IPS-18c (cell line): Measurements from ENCODE around the gene NRAS.
A peak's percentile ranks its signal among the peaks of the same experiment; 100 is the strongest.

ENCODE experiments used
- H3K4me3 ChIP-seq: 2 replicates; pipeline ENCODE4 v1.7.0; 2013; ENCODE audit warnings: low read depth, mild to moderate bottlenecking, low read length, moderate library complexity; ENCODE audit not compliant: insufficient read depth
- H3K9me3 ChIP-seq: one replicate; pipeline ENCODE4 v1.6.1; 2013; ENCODE audit warnings: mild to moderate bottlenecking, low read length, moderate library complexity; ENCODE audit not compliant: control insufficient read depth, insufficient read depth

NRAS gene

DNA sequence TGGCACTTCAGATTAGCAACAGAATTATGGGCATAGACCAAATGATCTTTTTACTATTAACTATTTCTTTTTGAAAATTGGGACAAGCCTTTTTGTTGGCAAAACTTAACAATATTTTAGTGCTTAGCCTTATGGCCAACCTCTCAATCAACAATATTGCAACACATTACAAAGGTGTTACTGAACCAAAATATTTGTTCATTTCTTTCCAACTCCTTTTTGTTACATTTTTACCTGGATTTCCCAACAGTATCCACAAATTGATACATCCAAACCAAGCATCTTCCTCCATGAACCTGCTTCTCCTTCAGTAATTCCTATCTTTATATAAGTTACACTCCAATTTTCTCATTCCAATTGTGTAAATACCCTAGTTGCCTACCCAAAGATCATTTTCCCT is 19.8 kb downstream of the NRAS start:
- no peaks in the 10 kb centered on the region for H3K9me3 ChIP-seq
- no peak overlapping the region for H3K4me3 ChIP-seq

GRCh38 chr1:114695430-114696058 is 21.0 kb downstream of the NRAS start, which contains the start of gene AMPD1:
AMPD1 (minus strand) TSS chr1:114695546; CDS start chr1:114695471, 75 bp downstream.
- Histone ChIP-seq H3K4me3 (no peak within 1 kb of the TSS), H3K9me3 (no peaks in the 10 kb centered on the region)

DNA sequence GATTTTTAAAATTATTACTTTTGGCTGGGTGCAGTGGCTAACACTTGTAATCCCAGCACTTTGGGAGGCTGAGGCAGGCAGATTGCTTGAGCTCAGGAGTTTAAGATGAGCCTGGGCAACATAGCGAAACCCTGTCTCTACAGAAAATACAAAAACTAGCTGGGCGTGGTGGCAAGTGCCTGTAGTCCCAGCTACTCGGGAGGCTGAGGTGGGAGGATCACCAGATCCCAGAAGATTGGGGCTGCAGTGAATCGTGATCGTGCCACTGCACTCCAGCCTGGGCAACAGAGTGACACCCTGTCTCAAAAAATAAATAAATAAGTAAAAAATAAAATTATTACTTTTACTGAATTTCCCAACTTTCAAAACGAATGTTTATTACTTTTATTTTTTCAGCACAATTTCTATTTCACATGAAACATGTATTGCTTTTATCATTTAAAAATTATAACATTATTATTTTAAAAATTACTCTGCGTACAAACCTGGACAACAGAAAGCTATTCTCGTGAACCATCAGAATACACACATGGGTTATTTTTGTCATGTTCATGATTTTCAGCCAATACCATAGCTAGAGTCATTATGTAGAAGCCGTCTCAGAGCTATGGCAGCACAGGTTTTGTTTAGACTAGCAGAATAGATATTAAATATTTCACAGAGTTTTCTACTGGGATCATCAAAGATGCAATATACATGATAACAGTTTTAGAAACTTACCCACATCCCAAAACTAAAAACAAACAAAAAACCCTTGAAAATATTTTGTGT is 21.8 kb downstream of the NRAS start:
- Histone ChIP-seq H3K9me3 (no peaks in the 10 kb centered on the region), H3K4me3 (no peak overlapping the region)

DNA sequence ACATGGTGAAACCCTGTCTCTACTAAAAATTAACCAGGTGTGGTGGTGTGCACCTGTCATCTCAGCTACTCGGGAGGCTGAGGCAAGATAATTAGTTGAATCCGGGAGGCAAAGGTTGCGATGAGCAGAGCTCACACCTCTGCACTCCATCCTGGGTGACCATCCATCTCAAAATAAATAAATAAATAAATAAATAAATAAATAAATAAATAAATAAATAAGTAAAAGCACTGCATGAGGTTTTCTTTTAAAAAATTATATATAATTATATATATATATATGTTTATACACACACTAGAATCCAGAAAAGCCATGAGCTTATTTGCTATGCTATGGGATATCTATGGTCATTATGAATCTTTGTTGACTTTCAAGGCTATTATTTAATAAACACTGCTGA is 23.6 kb downstream of the NRAS start:
- no peaks in the 10 kb centered on the region for H3K9me3 ChIP-seq
- no peak overlapping the region for H3K4me3 ChIP-seq

- Histone ChIP-seq H3K9me3 (no peaks in the 10 kb centered on the region), H3K4me3 (no peak overlapping the region)
Observed at GRCh38 chr1:114691061-114691460, 25.5 kb downstream of the NRAS start.

DNA sequence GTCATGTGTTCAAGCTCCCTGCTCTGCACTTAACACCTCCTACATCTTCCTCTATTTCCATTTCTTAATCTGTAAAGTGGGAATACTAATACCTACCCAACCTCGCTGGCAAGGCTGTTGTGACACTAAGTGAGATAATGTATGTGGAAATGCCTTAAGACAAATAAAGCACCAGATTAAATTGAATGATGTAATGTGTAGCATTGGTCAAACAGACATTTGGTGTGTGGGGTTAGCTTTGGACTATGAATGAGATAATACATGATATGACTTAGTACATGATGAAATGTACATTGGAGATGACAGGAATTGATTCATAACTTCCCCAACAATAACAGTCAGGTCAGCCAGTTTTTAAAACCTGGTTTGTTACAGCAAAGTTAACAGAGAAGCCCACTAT is 26.4 kb downstream of the NRAS start:
- no peaks in the 10 kb centered on the region for H3K9me3 ChIP-seq
- H3K4me3 ChIP-seq = no peak overlapping the region

- Histone ChIP-seq H3K4me3 (no peak overlapping the region), H3K9me3 (no peaks in the 10 kb centered on the region)
Observed at GRCh38 chr1:114688526-114688925, 28.0 kb downstream of the NRAS start.

DNA sequence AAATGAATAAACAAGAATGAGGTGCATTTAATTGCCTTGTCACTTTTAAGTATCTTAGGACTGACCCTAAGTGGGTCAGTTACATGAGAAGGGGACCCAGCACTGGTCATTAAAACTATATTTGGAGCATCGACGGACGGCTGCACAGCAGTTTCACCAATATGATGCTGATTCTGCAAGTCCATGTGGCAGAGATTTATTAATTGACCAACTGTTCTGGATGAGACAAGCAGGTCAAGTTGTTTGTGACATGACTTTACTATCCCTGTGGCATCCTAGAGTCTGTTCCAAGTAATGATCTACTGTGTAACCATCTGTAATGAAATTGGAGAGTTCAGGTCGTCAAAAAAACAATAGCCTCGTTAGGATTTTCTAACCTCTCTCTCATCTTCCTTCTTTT is 30.7 kb downstream of the NRAS start:
- H3K9me3 ChIP-seq = no peaks in the 10 kb centered on the region
- no peak overlapping the region for H3K4me3 ChIP-seq

- Histone ChIP-seq H3K4me3 (no peak overlapping the region), H3K9me3 (no peaks in the 10 kb centered on the region)
Observed at GRCh38 chr1:114677691-114678090, 38.9 kb downstream of the NRAS start.

GRCh38 chr1:114676115-114676514 is 40.5 kb downstream of the NRAS start:
- H3K4me3 ChIP-seq = no peak overlapping the region
- no peaks in the 10 kb centered on the region for H3K9me3 ChIP-seq

- Histone ChIP-seq H3K4me3 (no peak overlapping the region), H3K9me3 (peaks cover 2% of the 10 kb centered on the region)
Observed at GRCh38 chr1:114671939-114672275, 44.7 kb downstream of the NRAS start.

DNA sequence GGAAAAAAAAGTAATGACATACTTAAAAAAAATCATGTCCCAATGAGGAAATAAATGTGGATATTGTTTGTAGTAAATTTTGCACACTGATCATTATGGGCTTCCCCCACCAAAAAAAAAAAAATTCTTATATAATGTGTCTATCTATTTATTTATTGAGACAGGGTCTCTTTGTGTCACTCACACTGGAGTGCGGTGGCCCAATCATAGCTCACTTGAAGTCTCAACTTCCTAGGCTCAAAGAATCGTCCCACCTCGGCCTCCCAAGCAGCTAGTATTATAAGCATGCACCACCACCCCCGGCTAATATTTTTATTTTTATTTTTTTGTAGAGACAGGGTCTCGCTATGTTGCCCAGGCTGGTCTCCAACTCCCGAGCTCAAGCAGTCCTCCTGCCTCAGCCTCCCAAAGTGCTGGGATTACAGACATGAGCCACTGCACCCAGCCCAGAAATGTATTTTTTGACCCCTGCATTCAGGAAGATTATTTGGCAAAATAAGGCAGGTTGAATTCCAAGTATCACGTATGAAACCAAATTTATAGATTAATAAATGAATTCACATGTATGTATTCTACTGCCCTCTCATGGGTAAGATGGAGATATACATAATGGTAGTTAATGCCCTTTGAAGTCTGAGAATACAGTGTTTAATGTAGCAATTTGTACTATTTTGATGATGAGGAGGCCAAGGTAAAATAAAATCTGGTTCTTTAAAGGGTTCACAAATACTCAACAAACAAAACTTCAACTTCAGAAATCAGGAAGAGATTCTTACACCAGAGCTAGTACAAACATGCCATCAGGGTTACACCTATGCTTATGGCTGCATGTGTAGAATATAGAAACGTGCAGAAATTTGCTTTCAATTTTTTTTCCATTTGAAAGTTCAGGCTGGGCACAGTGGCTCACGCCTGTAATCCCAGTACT is 45.3 kb downstream of the NRAS start:
- Histone ChIP-seq H3K9me3 (peaks cover 2% of the 10 kb centered on the region), H3K4me3 (no peak overlapping the region)

GRCh38 chr1:114670083-114671010 is 46.2 kb downstream of the NRAS start:
- peaks cover 2% of the 10 kb centered on the region for H3K9me3 ChIP-seq
- H3K4me3 ChIP-seq = peak overlapping the region; percentile 69

DNA sequence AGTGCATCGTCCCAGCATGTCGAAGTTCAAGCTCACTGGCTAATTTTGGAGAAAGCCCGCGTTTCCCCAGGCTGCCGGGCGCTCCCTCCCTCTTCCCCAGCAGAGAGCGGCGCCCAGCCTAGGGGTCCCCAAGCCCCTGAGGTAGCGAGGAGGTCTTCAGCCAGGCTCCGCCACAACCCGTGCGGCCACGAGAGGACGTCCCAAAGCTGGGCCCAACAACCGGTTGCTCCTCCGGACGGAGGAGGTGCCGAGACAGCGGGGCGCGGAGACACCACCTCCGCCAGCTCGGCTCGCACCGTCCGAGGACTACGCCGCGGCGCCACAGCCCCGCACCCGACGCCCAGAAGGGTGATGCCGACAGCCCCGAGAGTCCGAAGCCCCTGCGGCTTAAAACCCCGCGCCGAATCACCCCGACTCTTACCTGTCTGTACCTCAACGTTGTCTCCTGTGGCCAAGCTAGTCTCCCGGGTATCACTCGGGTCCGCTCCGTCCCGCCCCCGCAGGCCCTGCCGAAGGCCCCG is 46.9 kb downstream of the NRAS start, which contains the start of gene DENND2C:
Gene DENND2C, minus strand, starts transcription at position 488 of the 521 bp plus-strand sequence. CDS start 44,065 bp downstream, outside the sequence.
- H3K9me3 ChIP-seq = peaks cover 2% of the 10 kb centered on the region
- peak within 1 kb of the TSS; percentile 69 for H3K4me3 ChIP-seq

- H3K9me3 ChIP-seq = peaks cover 2% of the 10 kb centered on the region
- H3K4me3 ChIP-seq = peak overlapping the region; percentile 69
Observed at GRCh38 chr1:114668784-114669561, 47.6 kb downstream of the NRAS start.

GRCh38 chr1:114668373-114668772 is 48.2 kb downstream of the NRAS start:
- no peak overlapping the region for H3K4me3 ChIP-seq

More at GRCh38 chr1:114668373-114668772, 48.2 kb downstream of the NRAS start:
- peaks cover 2% of the 10 kb centered on the region for H3K9me3 ChIP-seq
